ENCODE measurements around the gene NIPBL.

DNA sequence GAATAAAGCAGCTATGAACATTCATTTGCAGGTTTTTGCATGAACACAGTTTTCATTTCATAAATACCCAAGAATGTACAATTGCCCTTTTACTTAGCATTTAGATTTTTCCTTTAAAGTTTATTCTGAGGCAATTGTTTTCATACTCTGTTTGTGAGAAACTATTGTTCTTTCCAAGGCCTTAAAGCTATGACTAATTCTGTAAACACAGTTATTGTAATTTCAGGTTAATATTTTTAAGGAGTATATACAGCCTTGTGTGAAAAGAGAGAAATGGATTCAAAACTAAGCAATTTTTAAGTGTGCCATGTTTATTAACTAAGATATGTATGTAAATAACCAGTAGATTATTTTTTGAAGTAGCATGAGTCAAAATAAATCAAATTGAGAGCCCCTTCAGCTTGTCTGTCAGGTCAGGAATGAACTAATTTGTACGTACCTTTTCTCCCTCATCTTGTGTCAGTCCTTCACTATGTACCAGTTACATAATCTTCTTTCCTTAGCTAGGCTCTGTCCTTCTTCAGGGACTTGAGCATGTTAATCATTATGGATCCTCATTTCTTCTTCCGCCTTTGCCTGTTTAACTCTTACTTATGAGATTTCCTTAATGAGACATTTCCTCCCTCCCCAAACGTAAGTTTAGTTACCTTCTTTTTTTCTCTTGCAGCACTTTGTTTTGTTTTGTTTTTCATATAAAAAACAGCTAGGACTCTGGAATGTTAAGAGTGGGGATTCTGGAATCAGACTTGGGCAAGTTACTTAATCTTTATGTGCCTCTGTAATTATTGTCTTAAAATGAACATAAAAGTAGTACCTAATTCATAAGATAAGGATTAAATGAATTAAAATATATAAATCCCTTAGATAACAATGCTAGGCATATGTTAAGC is 63.6 kb downstream of the NIPBL start:
- no peak for TF ChIP-seq POLR2AphosphoS5 (IDR thresholded peaks at IDR 0.05; ENCODE audit: low read length)
- no peak for TF ChIP-seq EP300 (IDR thresholded peaks at IDR 0.05; ENCODE audit: borderline replicate concordance in 1 of 2, control insufficient read depth in 1 of 2, low read depth in 2 of 2, low read length in 2 of 2)
- no peak for TF ChIP-seq KDM1A (IDR thresholded peaks at IDR 0.05; ENCODE audit: borderline replicate concordance)
- TF ChIP-seq, protein P1, sequence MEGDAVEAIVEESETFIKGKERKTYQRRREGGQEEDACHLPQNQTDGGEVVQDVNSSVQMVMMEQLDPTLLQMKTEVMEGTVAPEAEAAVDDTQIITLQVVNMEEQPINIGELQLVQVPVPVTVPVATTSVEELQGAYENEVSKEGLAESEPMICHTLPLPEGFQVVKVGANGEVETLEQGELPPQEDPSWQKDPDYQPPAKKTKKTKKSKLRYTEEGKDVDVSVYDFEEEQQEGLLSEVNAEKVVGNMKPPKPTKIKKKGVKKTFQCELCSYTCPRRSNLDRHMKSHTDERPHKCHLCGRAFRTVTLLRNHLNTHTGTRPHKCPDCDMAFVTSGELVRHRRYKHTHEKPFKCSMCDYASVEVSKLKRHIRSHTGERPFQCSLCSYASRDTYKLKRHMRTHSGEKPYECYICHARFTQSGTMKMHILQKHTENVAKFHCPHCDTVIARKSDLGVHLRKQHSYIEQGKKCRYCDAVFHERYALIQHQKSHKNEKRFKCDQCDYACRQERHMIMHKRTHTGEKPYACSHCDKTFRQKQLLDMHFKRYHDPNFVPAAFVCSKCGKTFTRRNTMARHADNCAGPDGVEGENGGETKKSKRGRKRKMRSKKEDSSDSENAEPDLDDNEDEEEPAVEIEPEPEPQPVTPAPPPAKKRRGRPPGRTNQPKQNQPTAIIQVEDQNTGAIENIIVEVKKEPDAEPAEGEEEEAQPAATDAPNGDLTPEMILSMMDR (IDR thresholded peaks at IDR 0.05 in 2 of 3, conservative IDR thresholded peaks at IDR 0.05 in 1 of 3; ENCODE audit: control insufficient read depth in 2 of 3, extremely low read depth in 1 of 3, insufficient read depth in 1 of 3, low read depth in 3 of 3, low read length in 3 of 3) = no peak
- TF ChIP-seq POLR2AphosphoS2 (IDR thresholded peaks at IDR 0.05; ENCODE audit: low read depth, low read length) = no peak
- TF ChIP-seq FOXM1 (IDR thresholded peaks at IDR 0.05; ENCODE audit: low read depth, low read length) = no peak
- no peak for TF ChIP-seq EZH2 (IDR thresholded peaks at IDR 0.05; ENCODE audit: borderline replicate concordance, control insufficient read depth, low read depth, low read length)
- TF ChIP-seq YY1 (IDR thresholded peaks at IDR 0.05; ENCODE audit: low read depth, low read length) = no peak
- no peak for TF ChIP-seq CEBPB (IDR thresholded peaks at IDR 0.05; ENCODE audit: borderline replicate concordance in 1 of 2, low read depth in 2 of 2, low read length in 2 of 2)
- no peak for TF ChIP-seq RAD21 (IDR thresholded peaks at IDR 0.05; ENCODE audit: insufficient read depth, low read depth, low read length)
- no peak for TF ChIP-seq POLR2A (IDR thresholded peaks at IDR 0.05; ENCODE audit: low read depth, low read length)
- TF ChIP-seq IKZF1 (conservative IDR thresholded peaks at IDR 0.05) = no peak
